Daoy (cell line): Measurements from ENCODE around the gene OXA1L. TPM values are rescaled to one million over a fixed set of nuclear protein-coding genes. Genes with fewer than 3 reads are reported as not detected.
"Not testable (repeated sequence)": the region's sequence is repeated elsewhere in the genome, so short reads cannot be mapped to it uniquely, and the experiment has no call there.

Experiments
- DNase-seq: peaks from one replicate; pipeline ENCODE4 v3.0.0-alpha.2; 2015; ENCODE audit warnings: low read depth
- total RNA-seq: library from RNA; depleted of rRNA; stranded (reverse); fragments of >200 nt; shearing (Covaris generic); gene quantifications from 2 replicates; pipeline ENCODE4 v1.2.3, GENCODE V29; 2014; rRNA removed

Gene OXA1L
- 89.7 and 96.9 TPM in 2 replicates for total RNA-seq

- peak; percentile 99 for DNase-seq
These were observed at the start of gene OXA1L for GRCh38 chr14:22766457-22767322. Gene OXA1L, plus strand, starts transcription at chr14:22766688. Its CDS starts 14 bp downstream, at chr14:22766702.

GRCh38 chr14:22718091-22718490 lies 48.4 kb upstream of the OXA1L start:
- no peak for DNase-seq

GRCh38 chr14:22721213-22721612 lies 45.3 kb upstream of the OXA1L start:
- no peak for DNase-seq

GRCh38 chr14:22723815-22724214 lies 42.7 kb upstream of the OXA1L start:
- DNase-seq, result no peak

- not testable (repeated sequence) for DNase-seq
These were observed 41.6 kb upstream of the OXA1L start for GRCh38 chr14:22724847-22725246.

GRCh38 chr14:22725374-22725773 lies 41.1 kb upstream of the OXA1L start:
- DNase-seq, result not testable (repeated sequence)

- no peak for DNase-seq
These were observed 40.5 kb upstream of the OXA1L start for GRCh38 chr14:22726012-22726411.

- not testable (repeated sequence) for DNase-seq
These were observed 34.4 kb upstream of the OXA1L start for GRCh38 chr14:22732062-22732461.

GRCh38 chr14:22733829-22734228 lies 32.7 kb upstream of the OXA1L start:
- no peak for DNase-seq

- DNase-seq, result no peak
These were observed 31.4 kb upstream of the OXA1L start for GRCh38 chr14:22735096-22735495.

- not testable (repeated sequence) for DNase-seq
These were observed 30.1 kb upstream of the OXA1L start for GRCh38 chr14:22736384-22736783.

- no peak for DNase-seq
These were observed 29.4 kb upstream of the OXA1L start for GRCh38 chr14:22737052-22737451.

GRCh38 chr14:22739423-22739822 lies 27.1 kb upstream of the OXA1L start:
- no peak for DNase-seq

- DNase-seq, result no peak
These were observed 26.5 kb upstream of the OXA1L start for GRCh38 chr14:22740020-22740419.

- DNase-seq, result no peak
These were observed 18.7 kb upstream of the OXA1L start for GRCh38 chr14:22747769-22748168.

GRCh38 chr14:22748206-22748605 lies 18.3 kb upstream of the OXA1L start:
- no peak for DNase-seq

- DNase-seq, result no peak
These were observed 17.8 kb upstream of the OXA1L start for GRCh38 chr14:22748631-22749068.

- DNase-seq, result peak; percentile 53
These were observed 14.1 kb upstream of the OXA1L start for GRCh38 chr14:22752422-22752821.

- DNase-seq, result peak; percentile 63
These were observed 12.9 kb upstream of the OXA1L start for GRCh38 chr14:22753586-22753985.

GRCh38 chr14:22757972-22758650 lies 8.4 kb upstream of the OXA1L start:
- DNase-seq, result not testable (repeated sequence)

GRCh38 chr14:22761734-22762133 lies 4.8 kb upstream of the OXA1L start:
- no peak for DNase-seq

GRCh38 chr14:22764382-22764781 lies 2.1 kb upstream of the OXA1L start:
- no peak for DNase-seq

GRCh38 chr14:22767323-22767589 lies 768 bp downstream of the OXA1L start:
- no peak for DNase-seq
